GOT3 (cell line): Measurements from ENCODE around the gene RHOD.

Source experiments
- DNase-seq: peaks from one replicate; lab custom pipeline; 2025; ENCODE audit warnings: mixed read lengths; lab: John Stamatoyannopoulos, UW

Gene RHOD

DNA sequence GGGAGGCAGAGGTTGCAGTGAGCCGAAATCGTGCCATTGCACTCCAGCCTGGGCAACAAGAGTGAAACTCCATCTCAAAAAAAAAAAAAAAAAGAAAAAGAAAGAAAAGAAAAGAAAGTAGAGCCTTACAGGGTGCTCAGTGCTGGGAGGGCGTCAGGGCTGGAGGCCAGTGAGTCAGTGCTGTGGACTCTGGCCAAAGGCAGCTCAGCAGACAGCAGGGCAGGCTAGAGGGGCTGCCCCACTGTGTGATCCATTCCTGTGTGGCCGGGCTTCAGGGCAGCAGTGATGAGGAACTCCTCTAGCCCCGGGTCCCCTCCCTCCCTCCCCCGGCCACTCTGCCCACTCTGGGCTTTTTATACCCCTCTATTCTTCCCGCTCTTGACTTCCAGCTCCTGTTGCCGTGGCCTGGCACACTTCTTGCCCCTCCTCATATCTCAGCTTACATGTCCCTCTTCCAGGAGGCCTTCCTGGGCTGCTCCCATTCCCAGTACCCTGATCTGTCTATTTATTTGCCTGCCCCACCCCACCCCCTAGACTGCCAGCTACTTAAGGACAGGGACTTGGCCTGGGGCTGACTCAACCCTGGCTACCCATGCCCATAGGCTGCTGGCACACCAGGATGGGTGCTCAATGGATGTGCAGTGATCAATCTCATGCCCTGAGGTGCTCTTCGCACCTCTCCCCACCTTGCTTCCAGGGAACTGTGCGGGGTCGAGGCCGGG lies 23.7 kb upstream of the RHOD start:
- peak; percentile 20 for DNase-seq

DNA sequence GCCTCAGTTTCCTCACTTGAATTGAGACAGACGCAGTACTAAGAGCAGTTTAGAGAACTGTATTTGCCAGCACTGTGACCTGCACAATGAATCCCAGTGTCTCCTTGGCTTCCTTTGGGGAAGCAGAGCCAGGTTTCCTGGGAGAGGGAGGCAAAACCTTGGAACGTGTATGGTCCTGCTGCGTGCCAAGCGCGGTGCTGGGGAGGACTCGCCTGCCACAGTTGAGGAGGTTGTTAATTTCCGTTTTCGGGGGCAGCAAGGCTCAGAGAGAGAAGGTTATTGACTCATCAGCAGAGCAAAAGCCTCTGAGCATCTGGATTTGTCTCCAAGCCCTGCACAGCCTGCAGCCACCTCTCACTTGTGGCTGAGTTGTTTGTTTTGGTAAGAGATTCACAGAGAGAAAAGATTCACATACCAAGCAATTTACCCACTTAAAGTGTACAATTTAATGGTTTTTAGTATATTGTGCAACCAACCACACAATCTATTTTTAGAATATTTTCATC lies 22.9 kb upstream of the RHOD start:
- DNase-seq = peak; percentile 33

DNA sequence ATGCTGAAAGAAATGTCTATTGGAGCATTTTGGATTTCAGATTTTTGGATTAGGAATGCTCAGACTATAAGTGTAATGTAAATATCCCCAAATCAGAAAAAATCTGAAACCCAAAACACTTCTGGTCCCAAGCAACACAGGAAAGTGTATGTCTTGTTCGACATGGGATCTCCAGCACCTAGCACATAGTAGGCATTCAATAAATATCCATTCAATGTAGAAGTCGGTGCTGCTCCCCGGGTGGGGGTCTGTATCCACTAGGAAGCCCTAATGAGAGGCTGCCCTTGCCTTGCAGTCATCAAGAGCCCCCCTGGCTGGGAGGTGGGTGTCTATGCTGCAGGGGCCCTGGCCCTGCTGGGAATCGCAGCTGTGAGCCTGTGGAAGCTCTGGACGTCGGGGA lies 22.3 kb upstream of the RHOD start:
- DNase-seq = no peak

DNA sequence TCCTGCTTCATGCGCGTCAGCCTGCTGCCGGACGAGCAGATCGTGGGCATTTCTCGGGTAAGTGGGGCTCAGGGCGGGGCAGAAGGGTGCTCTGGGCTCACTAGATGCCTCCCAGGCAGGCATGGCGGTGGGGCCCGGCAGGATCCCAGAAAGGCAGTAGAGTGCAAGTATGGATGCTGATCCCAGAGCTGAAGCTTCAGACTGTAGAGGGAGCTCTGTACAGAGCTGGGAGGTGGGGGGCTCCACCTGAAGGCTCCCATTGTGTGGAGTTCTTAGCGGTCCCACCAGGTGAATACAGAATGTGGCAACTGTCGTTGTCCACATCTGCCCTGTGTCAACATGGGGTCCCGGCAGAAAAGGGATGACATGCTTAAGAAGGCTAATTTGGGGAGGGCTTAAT lies 16.5 kb upstream of the RHOD start:
- DNase-seq = no peak

DNA sequence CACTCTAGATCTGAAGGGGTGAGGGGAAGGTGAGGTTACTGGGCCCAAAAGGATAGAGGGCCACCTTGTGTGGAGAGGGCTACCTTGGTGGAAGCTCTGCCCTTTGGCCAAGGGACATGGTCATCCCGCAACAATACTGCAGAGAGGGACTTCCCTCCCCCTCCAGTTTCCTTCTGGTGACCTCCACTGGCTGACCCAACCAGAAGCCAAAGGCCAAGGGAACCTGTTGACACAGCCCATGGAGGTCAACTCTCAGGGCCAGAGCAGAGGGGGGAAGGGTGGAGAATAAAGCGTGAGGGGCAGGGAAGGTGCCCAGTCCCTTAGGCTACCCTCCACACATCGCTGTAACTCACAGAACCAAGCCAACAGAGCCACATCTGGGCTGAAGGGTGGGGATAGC lies 15.0 kb upstream of the RHOD start:
- no peak for DNase-seq

DNA sequence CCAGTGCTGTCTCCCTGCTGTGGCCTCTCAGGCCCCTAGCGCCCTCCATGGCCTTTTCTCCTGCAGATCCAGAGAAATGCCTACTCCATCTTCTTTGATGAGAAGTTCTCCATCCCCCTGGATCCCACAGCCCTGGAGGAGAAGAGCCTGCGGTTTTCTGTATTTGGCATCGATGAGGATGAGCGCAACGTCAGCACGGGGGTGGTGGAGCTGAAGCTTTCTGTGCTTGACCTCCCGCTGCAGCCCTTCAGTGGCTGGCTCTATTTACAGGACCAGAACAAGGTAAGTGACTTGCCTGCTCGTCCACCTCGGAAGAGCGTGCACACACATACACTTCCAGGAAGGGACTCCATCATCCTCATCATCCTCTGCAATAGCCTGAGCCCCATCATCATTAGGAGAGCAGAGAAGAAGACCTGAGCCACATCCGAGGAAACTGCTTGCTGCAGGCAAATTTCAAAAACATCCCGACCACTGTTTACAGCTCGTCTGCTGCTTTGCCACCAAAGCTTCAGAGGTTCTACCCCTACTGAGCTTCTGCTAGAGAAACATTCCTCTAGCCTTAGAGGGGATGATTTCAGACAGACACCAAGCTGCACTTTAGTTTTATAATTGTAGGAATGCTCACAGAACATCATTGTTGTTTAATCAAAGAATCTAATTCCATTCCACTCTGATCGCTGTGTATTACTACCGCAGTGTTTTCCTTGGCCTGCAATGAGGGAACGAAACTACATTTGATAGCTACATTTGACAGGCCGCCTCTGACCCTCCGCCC lies 12.9 kb upstream of the RHOD start:
- DNase-seq = no peak

DNA sequence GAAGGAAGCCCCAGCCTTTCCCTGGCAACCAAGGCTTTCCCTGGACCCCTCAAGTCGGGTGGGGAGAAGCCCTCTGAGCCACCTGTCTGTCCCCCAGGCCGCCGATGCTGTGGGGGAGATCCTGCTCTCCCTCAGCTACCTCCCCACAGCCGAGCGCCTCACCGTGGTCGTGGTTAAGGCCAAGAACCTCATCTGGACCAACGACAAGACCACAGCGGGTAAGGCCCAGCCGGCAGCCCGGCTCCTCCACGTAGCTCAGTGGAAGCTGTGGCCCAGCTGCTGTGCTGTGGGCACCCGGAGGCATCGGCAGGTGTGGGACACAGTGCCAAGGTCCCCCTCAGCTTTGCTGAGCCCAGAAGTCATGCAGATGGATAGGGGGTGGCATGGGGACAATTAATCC lies 12.2 kb upstream of the RHOD start:
- no peak for DNase-seq

DNA sequence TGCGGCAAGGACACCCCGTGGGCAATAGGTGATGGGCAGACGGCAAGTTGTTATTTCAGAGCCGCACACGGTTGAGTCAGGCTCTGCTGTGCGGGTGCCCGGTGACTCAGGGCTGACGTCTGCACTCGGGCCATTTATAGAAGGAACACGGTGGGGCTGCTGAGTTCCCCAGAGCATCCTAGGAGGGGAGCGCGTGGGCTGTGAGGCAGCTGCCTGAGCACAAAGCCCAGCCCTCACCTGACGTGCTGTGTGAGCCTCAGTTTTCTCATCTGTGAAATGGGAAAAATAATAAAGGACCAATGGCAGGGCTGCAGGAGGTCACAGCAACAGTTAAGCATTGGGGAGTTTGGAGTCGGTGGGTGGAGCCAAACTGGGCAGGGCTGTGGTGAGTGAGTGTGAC lies 11.3 kb upstream of the RHOD start:
- no peak for DNase-seq

DNA sequence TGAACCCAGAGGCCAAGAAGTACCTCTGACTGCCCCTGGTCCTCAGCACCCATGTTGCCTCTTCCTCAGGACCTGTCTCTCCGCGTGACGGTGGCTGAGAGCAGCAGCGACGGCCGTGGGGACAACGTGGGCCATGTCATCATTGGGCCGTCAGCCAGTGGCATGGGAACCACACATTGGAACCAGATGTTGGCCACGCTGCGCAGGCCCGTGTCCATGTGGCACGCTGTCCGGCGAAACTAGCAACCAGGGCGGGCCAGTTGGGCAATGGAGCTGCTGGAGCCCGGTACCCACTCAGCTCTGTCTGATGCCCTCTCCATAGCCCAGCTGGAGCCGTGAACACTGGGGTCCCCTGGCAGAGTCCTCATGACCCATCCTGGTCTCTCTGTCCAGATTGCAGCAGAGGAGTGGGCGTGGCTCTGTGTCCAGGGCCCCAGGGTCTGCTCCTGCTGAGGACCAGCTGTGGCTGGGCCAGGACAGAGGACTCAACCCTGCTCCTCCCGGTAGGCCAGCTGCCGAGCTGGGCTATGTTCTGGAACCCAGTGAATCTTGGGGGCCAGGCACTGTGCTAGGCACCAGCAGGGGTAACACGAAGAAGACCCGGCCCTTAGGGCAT lies 8.0 kb upstream of the RHOD start:
- DNase-seq = no peak

DNA sequence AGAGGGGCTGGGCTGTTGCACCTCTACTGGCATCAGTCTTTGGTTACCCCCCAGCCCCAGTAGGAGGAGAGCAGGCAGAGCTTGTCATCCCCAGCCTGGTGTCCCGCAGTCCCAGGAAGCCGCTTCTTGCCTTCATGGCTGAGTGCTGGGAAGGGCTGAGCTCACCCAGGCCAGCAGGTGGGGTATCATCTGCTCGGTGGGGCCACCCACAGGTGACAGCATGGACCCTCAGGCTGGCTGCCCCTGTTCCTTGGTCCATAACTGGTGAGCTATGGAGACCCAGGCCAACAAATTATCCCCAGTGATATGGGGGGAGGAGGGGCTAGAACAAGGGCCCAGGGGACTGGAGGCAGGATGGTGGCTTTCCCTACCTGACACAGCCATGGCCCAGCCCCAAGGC lies 6.5 kb upstream of the RHOD start:
- DNase-seq = no peak

DNA sequence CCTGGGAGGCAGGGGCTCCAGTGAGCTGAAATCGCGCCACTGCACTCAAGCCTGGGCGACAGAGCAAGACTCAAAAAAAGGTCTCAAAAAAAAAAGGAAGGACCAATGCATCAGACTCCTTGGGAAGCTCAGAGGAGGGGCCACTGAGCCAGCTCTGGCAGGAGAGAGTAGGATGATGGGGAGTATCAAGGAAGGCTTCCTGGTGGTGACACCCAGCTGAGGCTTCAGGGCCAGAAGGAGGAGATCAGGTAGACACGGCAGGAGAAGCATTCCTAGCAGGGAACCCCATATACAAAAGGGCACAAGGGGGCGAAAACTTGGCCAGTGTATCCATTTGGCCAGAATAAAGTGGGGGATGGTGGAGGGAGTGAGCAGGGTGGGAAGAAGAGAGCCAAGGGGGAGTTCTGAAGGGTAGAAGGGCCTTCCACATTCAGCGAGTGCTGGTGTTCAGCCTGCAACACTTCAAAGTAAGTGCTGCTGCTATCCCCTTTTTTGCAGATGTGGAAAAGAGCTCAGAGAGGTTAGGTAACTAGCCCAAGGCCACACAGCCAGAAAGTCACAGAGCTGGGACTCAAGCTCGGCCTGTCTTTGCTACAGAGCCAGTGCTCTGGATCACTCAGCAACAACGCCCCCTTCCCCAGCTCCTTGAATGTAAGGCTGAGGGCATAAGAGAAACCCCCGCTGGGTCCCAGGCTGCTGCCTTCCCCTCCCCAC lies 5.3 kb upstream of the RHOD start:
- no peak for DNase-seq

DNA sequence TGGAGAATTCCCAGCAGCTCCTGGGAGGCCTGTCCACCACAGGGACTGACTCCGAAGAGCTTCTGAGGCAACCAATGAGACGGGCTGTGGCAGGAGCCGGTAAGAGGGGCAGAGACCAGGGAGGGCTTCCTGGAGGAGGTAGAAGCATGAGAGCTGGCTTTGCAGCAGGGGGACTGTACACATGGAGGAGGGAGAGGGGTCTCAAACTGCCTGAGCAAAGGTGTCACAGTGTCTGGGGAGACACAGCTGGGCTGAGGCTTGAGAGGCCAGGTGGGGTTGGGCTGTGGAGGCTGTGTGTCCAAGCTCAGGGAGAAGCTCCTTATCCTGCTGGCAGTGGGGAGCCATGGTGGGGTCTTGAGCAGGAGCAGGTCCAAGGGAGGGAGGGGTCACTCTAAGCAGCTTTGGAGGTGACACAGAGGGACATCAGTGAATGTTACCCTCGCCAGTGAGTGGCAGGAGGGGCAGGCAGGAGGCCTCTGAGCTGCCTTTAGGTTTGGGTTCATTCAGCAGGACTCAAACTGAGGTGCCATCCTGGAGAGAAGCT lies 4.6 kb upstream of the RHOD start:
- DNase-seq = no peak

DNA sequence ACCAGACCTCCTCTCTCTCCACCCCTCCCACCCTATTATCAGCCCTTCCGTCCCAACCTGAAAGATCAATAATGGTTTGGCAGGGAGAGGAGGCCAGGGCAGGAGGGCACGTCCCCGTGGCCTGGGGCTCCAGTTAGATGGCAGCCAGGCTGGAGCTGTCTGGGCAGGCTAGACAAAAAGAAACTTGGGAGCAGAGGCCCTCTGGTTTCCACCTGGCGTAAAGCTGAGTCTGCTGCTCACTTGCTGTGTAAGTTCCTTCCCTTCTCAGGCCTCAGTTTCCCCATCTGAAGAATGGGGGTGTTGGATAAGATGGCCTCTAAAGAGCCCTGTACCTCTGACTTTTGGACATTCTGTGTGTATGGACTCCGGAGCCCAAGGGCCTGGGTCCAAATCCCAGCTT lies 3.8 kb upstream of the RHOD start:
- no peak for DNase-seq

DNA sequence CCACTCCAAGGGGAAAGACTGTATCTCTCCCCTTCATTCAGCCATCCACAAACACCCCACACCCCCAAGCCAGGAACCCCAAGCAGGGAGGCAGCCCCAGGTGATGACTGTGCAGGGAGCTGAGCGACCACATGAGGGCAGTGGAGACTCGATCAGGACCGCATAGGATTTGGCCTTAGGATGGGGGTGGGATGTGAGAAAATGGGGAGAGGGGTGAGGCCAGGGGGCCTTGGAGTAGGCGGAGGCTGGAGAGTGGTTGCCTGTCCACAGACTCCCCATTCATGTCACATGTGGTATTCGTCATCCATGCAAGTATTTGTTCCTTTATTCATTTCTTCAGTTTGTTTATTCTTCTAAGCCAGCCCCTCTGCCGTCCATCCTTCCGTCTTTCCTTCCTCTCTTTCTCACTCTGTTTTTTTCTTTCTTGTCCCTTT lies 2.7 kb upstream of the RHOD start:
- no peak for DNase-seq

DNA sequence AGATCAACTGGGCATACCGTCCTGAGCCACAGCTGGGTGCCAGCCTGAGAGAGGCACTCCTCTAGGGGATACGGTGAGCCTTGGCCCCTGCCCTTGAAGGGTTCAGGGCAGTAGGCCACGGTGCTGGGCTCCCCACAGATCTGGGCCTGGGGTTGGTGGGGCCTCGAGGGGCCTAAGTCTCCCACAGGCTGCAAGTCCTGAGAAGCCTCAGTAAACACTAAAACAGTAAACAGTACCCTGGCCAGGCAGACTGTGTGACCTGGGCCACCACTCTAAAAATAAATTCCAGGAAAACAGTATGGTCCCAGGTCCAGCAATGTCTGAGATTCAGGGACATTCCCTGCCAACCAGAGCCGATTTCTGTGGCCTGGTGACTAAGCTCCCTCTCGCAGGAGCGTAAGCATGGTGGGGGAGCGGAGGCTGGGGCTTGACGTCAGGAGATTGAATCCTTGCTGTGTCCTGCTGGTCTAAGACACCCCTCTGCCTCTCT lies 2.3 kb upstream of the RHOD start:
- no peak for DNase-seq

DNA sequence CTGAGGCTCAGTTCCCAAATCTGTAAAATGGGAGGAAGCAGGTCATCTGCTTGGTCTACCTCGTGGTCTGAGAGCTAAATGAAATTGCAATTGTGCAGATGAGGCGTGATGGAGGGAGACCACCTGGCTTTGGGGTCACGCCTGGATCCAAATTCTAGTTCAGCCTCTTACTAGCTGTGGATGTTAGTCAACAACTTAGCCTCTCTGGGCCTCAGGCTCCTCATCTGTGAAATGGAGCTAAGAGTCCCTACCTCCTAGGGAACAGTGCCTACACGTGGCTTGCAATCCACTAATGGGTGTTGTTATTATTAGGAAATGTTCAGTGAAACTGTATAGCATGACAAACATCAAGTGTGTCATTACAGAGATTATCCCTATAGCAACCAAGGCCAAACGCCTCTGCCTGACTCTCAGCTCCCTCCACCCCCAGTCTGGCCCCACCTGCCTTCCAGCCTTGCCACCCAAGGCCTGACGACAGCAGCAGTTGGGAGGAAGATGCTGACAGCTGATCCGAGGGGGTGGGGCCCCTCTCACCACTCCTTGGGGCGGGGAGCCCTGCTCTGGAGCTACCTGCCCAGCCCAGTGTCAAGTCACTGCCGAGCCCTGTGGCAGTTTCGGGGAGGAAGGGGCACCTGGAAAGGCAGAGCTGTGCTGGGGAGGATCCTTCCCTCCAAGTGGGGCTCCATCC lies 1.7 kb upstream of the RHOD start:
- DNase-seq = no peak

DNA sequence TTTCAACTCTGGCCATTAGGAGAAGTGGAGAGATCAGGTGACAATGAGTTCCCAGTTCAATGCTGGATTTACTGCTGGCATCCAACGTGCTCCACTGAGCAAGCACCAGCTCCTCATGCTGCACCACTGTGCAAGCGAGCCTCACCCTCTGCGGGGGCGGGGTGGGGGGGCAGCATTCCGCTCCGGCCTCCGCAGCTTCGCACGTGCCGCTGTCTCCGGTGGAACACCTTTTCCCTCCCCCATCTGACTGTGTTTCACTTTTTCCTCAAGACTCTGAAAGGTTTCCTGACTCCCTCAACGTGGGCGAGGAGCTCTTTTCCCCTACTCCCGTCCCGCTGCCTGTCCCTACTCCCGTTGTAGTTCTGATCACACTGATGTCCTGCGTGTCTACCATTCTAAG lies 835 bp upstream of the RHOD start:
- no peak for DNase-seq

DNA sequence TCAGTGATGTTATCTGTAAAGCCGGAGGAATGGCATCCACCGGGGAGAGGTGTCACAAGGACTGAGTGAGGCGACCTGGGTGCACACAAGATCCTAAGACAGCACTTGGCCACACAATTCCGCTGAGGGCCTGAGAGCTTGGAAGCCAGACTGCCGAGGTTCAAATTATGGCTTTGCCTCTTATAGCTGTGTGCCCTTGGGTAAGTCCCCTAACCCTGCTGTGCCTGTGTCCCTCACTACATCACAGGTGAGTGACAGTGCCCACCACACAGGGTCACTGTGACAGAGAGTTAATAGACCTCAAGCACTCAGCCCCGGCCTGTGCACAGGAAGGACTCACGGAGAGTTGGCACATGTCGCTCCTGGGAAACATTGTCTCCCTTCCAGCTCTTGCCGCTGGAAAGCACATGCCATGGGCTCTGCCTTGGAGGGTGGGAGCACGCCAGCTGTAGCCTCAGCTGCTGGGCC lies 592 bp downstream of the RHOD start:
- DNase-seq = no peak

DNA sequence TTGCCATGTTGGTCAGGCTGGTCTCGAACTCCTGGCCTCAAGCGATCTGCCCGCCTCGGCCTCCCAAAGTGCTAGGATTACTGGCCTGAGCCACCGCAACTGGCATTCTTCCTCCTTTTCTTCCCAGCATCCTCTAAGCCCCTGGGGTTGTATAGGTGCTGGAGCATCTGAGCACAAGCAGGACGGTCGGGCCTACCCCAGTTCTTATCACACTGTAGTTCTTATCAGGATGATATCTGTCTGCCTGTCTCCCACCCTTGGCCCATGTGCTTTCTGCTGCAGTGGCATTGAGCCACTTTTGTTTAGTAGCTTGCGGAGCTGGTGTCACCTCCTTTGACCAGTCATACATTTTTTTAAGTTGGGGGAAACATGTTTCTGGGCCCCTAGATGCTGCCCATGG lies 1.9 kb downstream of the RHOD start:
- DNase-seq = no peak

DNA sequence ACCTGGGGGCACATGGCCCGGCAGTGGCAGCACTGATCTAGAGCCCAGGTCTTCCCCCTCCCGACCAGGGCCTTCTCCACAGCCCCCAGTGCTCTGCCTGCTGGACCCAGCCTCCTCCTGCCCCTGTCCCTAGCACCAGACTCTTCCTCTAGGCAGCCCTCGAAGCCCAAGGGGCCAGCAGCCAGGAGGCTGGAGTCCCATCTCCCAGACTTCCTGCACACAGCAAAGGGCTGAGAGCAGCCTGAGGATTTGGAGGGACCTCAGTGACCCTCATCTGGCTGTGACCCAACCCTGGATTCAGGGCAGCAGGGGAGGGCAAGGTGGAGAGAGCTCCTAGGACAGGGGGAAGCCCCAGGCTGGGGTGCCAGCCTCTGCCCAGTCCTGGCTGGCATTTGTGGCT lies 3.0 kb downstream of the RHOD start:
- DNase-seq = no peak

DNA sequence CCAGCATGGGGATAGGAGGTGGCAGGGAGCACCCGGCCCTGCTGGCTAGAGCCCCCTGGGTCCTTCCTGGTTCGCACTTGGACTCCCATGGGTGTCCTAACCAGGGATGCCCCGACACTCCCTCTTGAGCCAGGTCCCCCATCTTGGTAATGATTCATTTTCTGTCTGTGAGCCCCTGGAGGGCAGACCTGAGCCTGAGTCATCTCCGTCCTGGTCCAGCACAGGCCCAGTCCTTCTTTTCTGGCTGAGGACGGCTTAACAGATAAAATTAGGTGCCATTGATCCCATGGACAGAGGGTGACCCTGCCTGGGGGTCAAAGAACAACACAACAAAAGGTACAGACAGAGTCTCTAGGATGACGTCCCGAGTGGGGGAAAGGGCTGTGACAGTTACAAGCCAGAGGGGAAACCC lies 3.5 kb downstream of the RHOD start:
- no peak for DNase-seq
